Measurements from ENCODE around the gene SCGB2A2.

The SCGB2A2 gene

DNA sequence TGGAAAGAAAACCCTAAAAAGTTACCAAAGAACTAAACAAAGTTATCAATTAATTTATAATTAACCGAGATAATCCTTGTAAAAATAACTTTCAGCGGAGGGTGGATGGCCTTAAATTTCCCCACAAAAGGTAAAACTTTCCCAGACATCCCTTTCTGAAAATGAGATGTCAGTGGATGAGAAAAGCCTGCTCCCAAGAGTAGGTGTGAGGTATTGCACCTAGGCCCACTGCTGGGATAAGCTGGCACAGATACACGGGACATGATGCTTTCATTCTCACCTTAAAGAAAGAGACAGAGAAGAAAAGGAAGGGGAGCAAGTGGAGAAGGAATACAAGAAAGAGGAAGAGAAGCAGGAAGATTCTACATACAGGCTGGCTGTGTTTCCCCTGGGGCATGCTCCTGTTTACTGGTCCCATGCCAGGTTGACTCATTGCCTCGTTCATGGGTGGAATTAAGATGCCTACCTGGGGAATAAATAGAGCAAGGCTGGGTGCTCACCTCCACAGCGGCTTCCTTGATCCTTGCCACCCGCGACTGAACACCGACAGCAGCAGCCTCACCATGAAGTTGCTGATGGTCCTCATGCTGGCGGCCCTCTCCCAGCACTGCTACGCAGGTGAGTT is at the start of gene SCGB2A2:
Gene SCGB2A2, plus strand, starts transcription at position 505 of the 625 bp plus-strand sequence. Its CDS starts 59 bp downstream, at position 564.
- no peak for DNase-seq

DNA sequence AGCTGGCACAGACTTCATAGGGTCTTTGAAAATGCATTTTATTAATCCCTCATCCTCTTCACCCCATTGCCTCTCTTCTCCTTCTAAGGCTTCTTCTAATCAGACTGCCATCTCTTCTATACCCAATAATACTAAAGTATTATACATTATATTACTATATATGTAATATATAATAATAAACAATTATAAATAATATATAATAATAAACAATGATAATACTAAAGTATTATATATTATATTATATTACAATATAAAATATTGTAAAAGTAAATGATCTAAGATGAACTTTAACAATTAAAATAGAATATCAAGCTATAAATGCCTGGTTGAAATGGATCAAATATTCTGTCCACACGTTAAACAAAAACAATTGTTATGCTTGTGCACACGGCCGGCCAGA is 48.5 kb upstream of the SCGB2A2 start:
- no peak for DNase-seq

DNA sequence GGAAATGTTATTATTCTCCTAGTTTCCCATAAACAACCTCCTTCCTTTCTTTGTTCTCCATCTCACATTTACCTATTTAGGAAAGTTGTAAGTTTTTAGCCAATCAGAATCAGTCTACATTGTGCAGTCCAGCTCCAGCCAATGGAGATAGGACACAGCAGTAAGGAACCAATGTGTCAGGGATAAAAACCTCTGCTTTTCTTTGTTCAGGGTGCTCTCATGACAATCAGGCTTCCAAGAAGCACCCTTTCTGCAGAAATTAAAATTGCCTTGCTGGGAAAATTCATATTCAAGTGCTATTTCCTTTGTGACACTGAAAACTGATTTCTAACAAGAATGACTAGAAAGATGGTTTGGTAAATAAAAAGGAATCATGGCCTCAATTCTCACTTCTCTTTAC is 46.9 kb upstream of the SCGB2A2 start:
- no peak for DNase-seq

DNA sequence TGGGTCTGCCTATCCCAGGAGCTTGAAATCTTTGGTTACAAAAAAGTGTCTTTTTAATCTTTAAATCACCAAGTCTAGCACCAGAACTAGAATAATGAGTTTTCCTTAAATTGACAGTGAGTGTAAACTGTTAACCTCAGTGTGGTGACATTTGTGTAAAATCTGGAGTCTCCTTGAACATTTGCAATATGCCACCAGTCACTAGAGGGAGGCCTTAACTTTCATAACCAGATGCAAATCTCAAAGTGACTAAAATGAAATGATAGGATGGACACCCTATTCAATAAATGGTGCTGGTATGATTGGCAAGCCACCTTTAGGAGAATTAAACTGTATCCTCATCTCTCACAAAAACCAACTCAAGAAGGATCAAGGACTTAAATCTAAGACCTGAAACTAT is 36.2 kb upstream of the SCGB2A2 start:
- no peak for DNase-seq

DNA sequence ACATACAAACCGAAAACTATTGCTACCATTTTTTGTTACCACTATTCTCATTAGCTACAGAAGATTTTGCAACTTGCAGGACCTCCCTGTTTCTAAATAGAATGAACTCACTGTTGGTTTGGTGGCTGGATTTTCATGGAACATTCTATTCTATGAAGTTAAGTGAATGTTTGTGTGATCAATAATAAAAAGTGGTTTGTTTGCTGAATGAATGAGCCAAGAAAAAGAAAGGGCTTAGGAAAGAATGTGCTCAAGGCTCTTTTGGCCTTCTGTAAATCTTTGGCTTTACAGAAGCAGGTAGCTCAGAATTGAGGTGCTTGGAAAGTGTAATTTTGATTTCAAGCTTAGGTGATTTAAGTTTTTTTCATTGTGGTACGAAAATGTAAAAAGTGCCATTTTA is 33.8 kb upstream of the SCGB2A2 start:
- no peak for DNase-seq

DNA sequence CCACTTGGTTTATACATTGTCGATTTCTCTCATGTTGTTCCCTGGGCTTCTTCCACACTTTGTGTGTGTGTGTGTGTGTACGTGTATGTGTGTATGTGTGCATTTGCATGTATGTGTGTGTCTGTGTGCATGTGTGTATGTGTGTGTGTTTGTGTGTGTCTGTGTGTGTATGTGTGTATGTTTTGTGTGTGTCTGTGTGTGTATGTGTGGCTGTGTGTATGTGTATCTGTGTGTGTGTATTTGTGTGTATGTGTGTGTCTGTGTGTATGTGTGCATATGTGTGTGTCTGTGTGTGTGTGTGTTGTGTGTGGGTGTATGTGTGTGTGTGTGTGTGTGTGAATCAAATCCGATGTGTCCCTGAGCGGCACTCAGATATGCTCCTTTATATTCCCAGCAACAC is 32.5 kb upstream of the SCGB2A2 start:
- no peak for DNase-seq

DNA sequence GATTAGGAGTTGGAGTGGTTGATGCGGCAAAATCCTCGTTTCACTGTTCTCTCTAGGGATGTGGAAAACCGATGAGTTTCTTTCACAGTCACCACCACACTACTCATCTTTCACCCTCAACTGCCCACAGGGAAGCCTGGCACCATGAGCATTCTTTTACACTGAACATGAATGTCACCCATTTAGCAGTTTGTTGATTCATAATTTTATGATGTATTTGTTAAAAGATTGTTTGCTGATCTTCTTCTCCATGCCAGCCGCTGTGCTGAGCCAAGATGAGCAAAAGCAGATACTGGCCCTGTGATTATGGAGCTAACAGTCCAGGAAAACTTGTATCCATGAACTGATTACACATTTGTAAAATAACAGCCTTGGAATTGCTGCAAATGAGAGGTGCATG is 31.8 kb upstream of the SCGB2A2 start:
- no peak for DNase-seq

DNA sequence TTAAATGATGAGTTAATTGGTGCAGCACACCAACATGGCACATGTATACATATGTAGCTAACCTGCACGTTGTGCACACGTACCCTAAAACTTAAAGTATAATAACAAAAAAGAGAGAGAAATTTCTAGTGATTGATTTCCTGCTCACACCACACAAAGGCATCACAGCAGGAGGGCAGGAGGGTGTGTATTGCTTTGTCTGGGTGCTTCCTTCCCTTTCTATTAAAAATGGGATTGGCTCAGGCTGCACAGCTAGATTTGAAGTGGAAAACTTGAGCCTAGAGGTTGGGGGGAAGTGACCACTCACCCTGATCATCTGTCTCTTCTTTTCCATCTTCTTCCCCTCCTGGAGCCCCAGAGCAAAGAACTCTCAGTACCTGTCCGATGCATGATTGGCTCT is 28.9 kb upstream of the SCGB2A2 start:
- no peak for DNase-seq

DNA sequence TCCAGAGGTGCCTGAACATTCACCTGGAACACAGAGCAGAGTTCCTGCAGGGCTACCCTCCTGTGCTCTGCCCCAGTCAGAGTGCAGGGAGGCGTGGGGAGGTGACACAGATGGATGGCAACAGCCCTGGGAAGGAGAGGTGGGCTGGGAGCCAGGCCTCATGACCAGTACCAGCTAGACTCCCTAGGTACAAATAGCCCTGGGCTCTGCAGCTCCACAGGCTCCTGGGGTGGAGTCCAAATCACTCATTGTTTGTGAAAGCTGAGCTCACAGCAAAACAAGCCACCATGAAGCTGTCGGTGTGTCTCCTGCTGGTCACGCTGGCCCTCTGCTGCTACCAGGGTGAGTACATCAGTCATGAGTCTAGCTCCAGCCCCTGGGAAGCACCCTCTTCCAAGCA is 27.9 kb upstream of the SCGB2A2 start, which contains the start of gene SCGB1D2:
Gene SCGB1D2, plus strand, starts transcription at position 219 of the 400 bp plus-strand sequence. Its CDS starts 69 bp downstream, at position 288.
- DNase-seq, result no peak

DNA sequence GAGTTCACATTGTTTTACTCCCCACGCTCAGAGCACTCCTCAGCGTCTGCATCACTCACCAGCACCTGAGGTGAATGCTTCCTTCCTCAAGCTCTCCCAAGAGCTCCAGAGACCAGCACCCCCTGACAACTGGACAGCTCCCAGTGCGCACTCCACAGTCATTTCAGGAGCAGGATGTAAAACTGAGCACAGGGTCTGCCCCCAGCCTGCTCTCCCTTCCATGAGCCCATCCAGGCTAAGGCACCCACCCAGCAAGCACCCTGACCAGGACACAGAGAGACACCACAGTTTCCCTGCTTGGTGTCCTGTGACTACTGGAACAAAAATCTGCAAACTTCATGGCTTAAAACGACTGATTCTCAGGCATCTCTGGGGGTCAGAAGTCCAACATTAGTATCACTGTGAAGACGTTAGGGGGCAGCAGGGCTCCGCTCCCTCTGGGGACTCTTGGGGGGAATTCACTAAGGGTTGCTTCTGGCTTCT is 24.6 kb upstream of the SCGB2A2 start:
- no peak for DNase-seq

DNA sequence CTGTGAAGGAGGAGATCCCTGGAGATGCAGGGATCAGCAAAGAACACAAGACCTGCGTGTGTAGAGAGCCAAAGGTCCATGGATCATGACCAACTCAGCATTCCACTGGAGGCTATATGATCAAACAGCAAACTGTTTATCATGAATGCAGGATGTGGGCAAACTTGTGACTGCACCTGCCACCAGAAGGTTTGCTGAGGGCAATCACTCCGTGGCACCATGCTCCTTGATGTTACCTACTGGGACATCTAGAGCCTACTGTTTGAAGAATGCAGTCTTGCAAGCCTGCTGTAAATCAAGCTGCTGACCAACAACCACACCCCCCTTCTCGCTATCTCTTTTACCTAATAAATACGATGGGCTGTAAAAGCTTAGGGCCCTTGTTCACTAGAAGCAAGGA is 18.3 kb upstream of the SCGB2A2 start:
- DNase-seq, result no peak

DNA sequence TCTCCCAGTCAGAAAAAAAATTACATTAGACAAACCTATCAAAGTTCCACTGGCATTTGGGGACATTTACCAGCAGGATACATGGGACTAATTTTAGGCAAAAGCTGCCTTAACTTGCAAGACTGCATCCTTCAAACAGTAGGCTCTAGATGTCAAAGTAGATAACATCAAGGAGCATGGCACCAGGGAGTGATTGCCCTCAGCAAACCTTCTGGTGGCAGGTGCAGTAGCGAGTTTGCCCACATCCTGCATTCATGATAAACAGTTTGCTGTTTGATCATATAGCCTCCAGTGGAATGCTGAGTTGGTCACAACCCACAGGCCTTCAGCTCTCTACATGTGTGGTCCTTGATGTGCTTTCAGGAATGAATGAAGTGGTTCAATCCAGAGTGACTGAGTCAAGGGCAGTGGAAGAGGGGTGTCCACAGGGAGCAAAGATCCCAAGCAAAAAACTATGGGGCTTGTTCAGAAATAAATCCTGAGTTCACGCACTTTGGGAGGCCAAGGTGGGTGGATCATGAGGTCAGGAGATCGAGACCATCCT is 15.9 kb upstream of the SCGB2A2 start:
- DNase-seq, result no peak

DNA sequence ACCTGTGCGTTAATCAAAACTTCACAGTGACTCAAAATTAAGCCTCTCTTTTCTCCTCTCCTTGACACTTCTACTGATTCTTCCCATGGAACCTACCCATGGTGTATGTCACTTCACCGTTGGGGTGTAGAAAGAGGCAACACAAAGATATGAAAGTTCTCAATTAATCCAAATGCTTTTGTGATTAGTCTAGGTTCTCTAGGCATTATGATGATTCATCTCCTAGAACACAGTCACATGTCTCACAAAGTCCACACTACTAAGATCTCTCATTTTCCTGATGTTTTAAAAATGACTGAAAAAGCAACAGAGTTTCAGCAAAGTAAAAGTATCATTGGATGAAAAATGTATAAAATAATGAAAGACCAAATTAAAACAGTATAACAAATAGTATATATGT is 13.7 kb upstream of the SCGB2A2 start:
- DNase-seq, result no peak

DNA sequence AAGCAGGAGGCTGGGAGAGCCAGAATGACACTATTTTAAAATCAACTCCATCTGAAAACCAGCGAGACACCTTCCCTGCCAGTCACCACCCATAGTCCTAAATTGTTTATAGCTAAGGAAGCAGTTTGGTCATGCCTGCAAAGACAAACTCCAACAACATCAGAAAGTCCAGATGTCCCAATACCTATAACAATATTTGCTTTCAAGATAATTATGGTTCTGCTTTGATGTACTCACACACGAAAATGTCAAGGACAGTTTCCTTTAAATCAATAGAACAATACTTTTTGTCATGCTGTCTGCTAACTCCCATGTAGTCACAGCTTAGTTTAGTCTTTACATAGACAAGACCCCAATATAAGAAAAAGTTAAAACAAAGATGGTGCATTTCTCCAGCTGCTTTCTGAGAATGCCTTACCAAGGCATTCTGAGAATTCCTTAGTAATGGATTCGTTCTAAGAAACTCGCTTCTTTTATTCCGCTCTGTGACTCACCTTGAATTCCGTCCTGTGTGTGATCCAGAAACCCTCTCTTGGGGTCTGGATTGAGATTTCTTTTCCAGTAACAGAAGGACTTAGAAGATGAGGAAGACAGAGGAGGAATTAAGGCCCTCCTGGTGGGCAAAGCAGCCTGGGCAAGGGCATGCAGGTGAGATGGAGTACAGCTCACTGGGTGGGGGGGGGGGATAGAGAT is 9.6 kb upstream of the SCGB2A2 start:
- no peak for DNase-seq

DNA sequence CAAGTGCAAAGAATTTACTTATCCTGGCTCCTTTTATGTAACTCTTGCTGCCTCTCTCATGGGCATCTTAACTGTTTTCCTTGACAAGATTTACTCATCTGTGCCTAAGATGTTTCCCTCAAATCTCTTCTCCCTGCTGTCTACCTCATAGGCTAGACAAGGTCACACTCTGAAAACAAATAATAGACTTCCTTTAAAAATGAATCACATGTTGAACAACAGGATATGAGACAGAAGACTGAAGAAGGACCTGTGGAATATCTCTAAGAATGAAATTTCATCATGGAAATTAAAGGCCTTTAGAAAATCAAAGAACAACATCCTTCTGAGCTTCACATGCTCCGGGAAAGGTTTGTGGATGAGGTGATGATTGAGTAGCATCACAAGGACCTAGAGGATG is 6.0 kb upstream of the SCGB2A2 start:
- DNase-seq, result no peak

DNA sequence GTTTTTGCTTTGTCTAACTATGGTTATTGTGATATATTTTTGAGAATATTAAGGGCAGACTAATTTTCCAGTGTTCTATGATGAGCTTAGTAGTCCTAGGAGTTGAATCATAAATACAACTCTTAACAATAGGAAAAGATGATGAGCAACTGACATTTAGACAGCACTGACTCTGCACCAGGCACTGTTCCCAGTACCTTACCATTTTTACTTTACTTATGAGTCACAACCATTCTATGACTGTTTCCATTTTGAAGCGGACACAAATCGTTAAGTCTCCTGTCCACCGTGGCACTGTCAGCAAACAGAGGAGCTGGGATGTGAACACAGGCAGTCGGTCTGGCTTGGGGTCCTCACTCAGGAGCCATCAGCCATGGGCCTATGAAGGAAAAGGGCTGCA is 3.4 kb upstream of the SCGB2A2 start:
- DNase-seq, result no peak

DNA sequence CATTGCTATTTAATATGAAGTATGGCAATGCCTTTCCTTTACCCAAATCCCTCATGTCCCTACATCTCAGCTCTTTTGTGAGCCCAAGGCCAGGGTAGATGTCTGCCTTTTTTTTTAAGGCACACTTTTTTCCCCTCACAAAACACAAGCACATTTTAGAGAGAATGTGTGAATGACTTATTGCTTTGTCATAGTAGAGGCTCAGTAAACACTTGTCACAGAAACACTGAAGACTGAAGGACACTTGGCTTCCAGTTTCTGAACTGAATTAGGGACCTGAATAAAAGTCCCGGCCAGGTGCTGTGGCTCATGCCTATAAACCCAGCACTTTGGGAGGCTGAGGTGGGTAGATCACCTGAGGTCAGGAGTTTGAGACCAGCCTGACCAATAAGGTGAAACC is 2.9 kb upstream of the SCGB2A2 start:
- DNase-seq, result no peak

DNA sequence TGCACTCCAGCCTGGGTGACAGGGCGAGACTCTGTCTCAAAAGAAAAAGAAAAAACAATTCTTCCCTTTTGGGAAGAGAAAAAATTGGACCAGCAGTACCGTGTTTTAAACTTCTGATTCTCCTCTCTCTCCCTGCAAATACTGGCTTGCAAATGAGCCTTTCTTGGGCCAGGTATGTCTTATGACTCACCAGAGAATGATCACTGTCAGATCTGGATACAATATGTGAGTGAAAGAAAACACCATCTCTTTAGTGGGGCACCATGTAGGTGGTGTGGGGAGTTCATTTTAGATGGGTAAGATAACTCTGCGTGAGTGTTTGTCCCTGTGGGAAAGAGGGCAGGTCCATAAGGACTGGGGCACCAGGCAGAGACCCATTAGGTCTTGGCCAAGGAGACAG is 2.4 kb upstream of the SCGB2A2 start:
- no peak for DNase-seq

DNA sequence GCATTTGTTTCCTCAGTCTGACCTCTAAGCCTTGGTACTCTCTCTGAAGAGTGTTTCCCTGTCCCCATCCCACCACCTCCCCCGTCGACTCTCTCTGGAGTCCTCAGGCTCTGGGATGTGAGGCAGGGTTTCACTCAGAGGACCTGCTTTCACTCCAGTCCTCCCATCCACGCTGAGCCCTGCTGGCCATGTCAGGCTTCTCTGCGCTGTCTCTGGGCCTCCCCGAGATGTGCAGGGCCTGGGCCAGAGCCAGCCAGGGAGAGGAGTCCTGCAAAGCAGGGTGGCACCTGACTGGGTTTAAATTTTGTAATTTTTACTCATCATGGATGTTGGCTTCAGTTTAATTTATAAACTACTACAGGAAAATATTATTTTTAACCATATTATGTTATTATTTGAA is 3.3 kb downstream of the SCGB2A2 start:
- no peak for DNase-seq

DNA sequence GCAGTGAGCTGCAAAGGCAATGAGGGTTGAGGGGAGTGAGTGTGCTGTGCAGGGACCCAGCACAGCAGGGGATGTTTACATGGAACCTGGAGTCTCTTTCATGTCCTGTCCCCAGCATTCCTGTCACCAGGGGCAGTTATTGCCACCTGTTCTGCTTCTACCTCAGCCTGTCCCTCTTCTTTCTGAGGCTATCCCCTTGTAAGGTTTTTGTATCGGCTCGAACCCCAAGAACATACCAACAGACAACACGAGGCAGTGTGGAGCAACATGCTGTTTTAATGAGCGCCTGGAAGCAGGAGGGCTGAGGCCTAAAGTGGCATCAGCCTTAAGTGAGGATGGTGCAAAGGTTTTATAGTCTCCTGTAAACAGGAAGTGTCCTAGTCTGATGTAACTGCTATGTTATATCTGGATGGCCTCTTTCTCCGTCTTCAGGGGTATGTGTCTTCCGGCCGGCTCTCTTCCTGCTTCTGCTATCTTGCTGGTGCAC is 3.9 kb downstream of the SCGB2A2 start:
- DNase-seq, result no peak

DNA sequence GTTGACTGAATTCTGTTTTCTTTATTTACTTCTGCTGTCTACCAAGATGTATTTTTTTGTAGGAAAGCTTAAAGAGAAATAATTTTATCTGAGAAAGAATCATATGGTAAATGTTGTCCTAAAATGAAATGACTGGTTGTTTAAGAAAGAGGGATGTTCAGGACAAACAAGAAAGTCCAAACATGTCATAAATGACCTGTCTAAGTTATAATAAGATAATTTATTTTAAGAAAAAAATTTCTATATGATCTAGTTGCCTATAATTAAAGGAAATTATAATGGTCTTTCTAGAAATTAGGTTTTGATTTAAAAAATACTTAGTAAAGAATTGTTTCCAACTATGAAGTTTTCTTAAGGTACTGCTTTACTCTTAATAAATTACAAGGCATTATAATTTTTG is 10.5 kb downstream of the SCGB2A2 start:
- no peak for DNase-seq

DNA sequence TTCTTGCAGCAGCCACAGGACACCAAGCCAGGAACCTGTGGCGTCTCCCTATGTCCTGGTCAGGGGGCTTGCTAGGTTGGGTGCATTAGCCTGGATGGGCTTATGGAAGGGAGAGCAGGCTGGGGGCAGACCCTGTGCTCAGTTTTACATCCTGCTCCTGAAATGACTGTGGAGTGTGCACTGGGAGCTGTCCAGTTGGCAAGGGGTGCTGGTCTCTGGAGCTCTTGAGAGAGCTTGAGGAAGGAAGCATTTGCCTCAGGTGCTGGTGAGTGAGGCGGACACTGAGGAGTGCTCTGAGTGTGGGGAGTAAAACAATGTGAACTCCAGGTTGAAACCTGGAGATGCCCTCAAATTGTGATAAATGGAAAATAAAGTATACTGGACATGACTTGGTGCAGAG is 25.5 kb downstream of the SCGB2A2 start:
- DNase-seq, result no peak

DNA sequence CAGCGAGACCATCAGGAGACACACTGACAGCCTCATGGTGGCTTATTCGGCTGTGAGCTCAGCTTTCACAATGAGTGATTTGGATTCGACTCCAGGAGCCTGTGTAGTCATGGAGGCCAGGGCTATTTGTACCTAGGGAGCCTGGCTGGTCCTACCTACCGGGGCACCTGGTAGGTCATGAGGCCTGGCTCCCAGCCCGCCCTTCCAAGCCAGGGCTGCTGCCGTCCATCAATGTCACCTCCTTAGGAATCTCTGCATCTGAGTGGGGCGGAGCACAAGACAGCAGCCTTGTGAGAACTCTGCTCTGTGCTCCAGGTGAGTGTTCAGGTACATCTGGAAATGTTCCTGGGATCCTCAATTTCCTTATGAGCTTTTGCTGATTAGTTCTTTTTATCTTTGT is 29.0 kb downstream of the SCGB2A2 start, which contains the start of gene SCGB1D4:
Gene SCGB1D4, minus strand, starts transcription at position 101 of the 400 bp plus-strand sequence. Its CDS starts 65 bp downstream, at position 36.
- DNase-seq, result no peak

DNA sequence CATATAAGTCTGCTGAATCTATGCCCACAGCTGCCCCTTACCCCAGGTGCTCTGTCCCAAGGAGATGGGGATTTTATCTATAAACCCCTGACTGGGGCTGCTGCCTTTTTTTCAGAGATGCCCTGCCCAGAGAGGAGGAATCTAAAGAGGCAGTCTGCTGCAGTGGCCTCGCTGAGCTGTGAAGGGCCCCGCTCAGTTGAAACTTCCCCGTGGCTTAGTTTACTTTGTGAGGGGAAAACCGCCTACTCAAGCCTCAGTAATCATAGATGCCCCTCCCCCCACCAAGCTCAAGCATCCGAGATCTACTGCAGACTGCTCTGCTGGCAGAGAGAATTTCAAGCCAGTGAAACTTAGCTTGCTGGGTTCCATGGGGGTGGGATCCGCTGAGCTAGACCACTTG is 36.3 kb downstream of the SCGB2A2 start:
- no peak for DNase-seq

Data from CD4-positive, alpha-beta T cell treated with Interferon gamma for 1 hour (primary cell).